IMR-90 (cell line): Measurements from ENCODE around the gene DMD. TPM values are rescaled to one million over a fixed set of nuclear protein-coding genes. Genes with fewer than 3 reads are reported as not detected.

ENCODE experiments used
- ATAC-seq: fragments of 200-7000 bp; cut with Tn5 transposase; 2 replicates; pipeline ENCODE4 v1.9.1; 2020; ENCODE audit warnings: low read depth, mild to moderate bottlenecking, moderate library complexity
- BruUV-seq: library from RNA; stranded (reverse); fragments of 400-500 nt; replicated peaks from 2 replicates; lab custom pipeline; 2021; lab: Mats Ljungman, UMichigan
- CTCF ChIA-PET: fragments of 300-600 bp; formaldehyde crosslinking; extraction: SDS; loops from one replicate; lab custom pipeline; 2021; ENCODE audit warnings: antibody characterized with exemption; lab: Yijun Ruan, JAX
- POLR2A ChIA-PET: fragments of 300-600 bp; sonication (Branson Sonifier 250); formaldehyde crosslinking; loops from one replicate; lab custom pipeline; 2022; ENCODE audit warnings: antibody characterized with exemption; ENCODE audit not compliant: unreplicated experiment; lab: Charles Lee
- DNase-seq: peaks from one replicate; pipeline ENCODE4 v3.0.0; 2013
- H2AFZ ChIP-seq: replicated peaks from 2 replicates; pipeline ENCODE3; 2013; ENCODE audit warnings: low read length, mild to moderate bottlenecking; ENCODE audit not compliant: poor library complexity
- H2AK5ac ChIP-seq: 2 replicates; pipeline ENCODE4 v1.6.1; 2013; ENCODE audit warnings: low read depth, low read length, inconsistent platforms
- H2AK9ac ChIP-seq: replicated peaks from 2 replicates; pipeline ENCODE3; 2013; ENCODE audit warnings: mild to moderate bottlenecking, low read depth, low read length, moderate library complexity; ENCODE audit not compliant: poor library complexity
- H2BK120ac ChIP-seq: 2 replicates; pipeline ENCODE4 v1.6.1; 2013; ENCODE audit warnings: low read depth, low read length, inconsistent platforms
- H2BK15ac ChIP-seq: 3 replicates; pipeline ENCODE4 v1.6.1; 2013; ENCODE audit warnings: low read depth, low read length, inconsistent platforms
- H2BK20ac ChIP-seq: 2 replicates; pipeline ENCODE4 v1.6.1; 2013; ENCODE audit warnings: low read depth, mild to moderate bottlenecking, inconsistent platforms, low read length, moderate library complexity
- H2BK5ac ChIP-seq: 2 replicates; pipeline ENCODE4 v1.6.1; 2013; ENCODE audit warnings: mild to moderate bottlenecking, low read depth, low read length, inconsistent platforms; ENCODE audit not compliant: poor library complexity, severe bottlenecking
- H3K14ac ChIP-seq: replicated peaks from 2 replicates; pipeline ENCODE4 v1.6.1; 2013; ENCODE audit warnings: low read depth, low read length, inconsistent platforms
- H3K18ac ChIP-seq: 2 replicates; pipeline ENCODE4 v1.6.1; 2013; ENCODE audit warnings: low read depth, low read length, control low read depth
- H3K23ac ChIP-seq: 2 replicates; pipeline ENCODE4 v1.6.1; 2013; ENCODE audit warnings: low read depth, low read length, inconsistent platforms
- H3K27ac ChIP-seq: 2 replicates; pipeline ENCODE4 v1.5.1; 2013; ENCODE audit warnings: mild to moderate bottlenecking, control low read depth, low read length; ENCODE audit not compliant: insufficient read depth
- H3K27me3 ChIP-seq: 2 replicates; pipeline ENCODE4 v1.6.1; 2013; ENCODE audit warnings: low read length; ENCODE audit not compliant: control insufficient read depth, insufficient read depth
- H3K36me3 ChIP-seq: 2 replicates; pipeline ENCODE4 v1.6.1; 2013; ENCODE audit warnings: low read length, mixed read lengths; ENCODE audit not compliant: control insufficient read depth, insufficient read depth
- H3K4ac ChIP-seq: 2 replicates; pipeline ENCODE4 v1.6.1; 2013; ENCODE audit warnings: low read depth, low read length, inconsistent platforms
- H3K4me1 ChIP-seq: 2 replicates; pipeline ENCODE4 v1.6.1; 2013; ENCODE audit warnings: low read length, mixed read lengths; ENCODE audit not compliant: control insufficient read depth, insufficient read depth
- H3K4me2 ChIP-seq: 2 replicates; pipeline ENCODE4 v1.6.1; 2013; ENCODE audit warnings: low read depth, mild to moderate bottlenecking, control low read depth, low read length, moderate library complexity
- H3K4me3 ChIP-seq: 2 replicates; pipeline ENCODE4 v1.5.1; 2013; ENCODE audit warnings: low read depth, mild to moderate bottlenecking, control low read depth, low read length, moderate library complexity; ENCODE audit not compliant: insufficient read depth
- H3K56ac ChIP-seq: 2 replicates; pipeline ENCODE4 v1.6.1; 2013; ENCODE audit warnings: low read length, inconsistent platforms; ENCODE audit not compliant: insufficient read depth; ENCODE audit errors: extremely low read depth
- H3K79me1 ChIP-seq, 2 experiments: 2 replicates each; pipeline ENCODE4 v1.6.1; 2013; ENCODE audit warnings: low read length in 2 of 2, inconsistent platforms in 1 of 2, low read depth in 1 of 2
- H3K9ac ChIP-seq: 2 replicates; pipeline ENCODE4 v1.6.1; 2013; ENCODE audit warnings: low read depth, low read length, control low read depth
- H3K9me1 ChIP-seq: 2 replicates; pipeline ENCODE4 v1.6.1; 2013; ENCODE audit warnings: low read length, inconsistent platforms; ENCODE audit not compliant: insufficient read depth
- H3K9me3 ChIP-seq: 2 replicates; pipeline ENCODE4 v1.6.1; 2013; ENCODE audit warnings: low read length; ENCODE audit not compliant: control insufficient read depth, insufficient read depth
- H4K20me1 ChIP-seq: 2 replicates; pipeline ENCODE4 v1.6.1; 2013; ENCODE audit warnings: low read length, inconsistent platforms; ENCODE audit not compliant: insufficient read depth
- H4K5ac ChIP-seq: 2 replicates; pipeline ENCODE4 v1.6.1; 2013; ENCODE audit warnings: mild to moderate bottlenecking, low read depth, low read length, control low read depth
- H4K8ac ChIP-seq, 2 experiments: 2 replicates each; pipeline ENCODE4 v1.6.1; 2013; ENCODE audit warnings: low read depth in 2 of 2, low read length in 2 of 2, control low read depth in 1 of 2, inconsistent platforms in 1 of 2
- H4K91ac ChIP-seq: 2 replicates; pipeline ENCODE4 v1.6.1; 2013; ENCODE audit warnings: low read depth, low read length, inconsistent platforms; ENCODE audit not compliant: insufficient read depth
- CTCF ChIP-seq: conservative IDR thresholded peaks from 2 replicates; pipeline ENCODE4 v1.5.1; 2012; ENCODE audit warnings: mild to moderate bottlenecking, low read depth, low read length, improper control_type of control experiment
- FOS ChIP-seq: fragments of 150-350 bp; IDR thresholded peaks from 2 replicates; pipeline ENCODE4 v1.6.1; 2016; ENCODE audit warnings: low read depth, low read length
- MAZ ChIP-seq: IDR thresholded peaks from 2 replicates; pipeline ENCODE4 v1.6.1; 2012; ENCODE audit warnings: low read depth, mild to moderate bottlenecking, low read length, improper control_type of control experiment, moderate library complexity, borderline replicate concordance
- MXI1 ChIP-seq: IDR thresholded peaks from 2 replicates; pipeline ENCODE4 v1.6.1; 2012; ENCODE audit warnings: low read depth, mild to moderate bottlenecking, low read length, moderate library complexity, borderline replicate concordance
- NFE2L2 ChIP-seq: fragments of 150-350 bp; IDR thresholded peaks from 2 replicates; pipeline ENCODE4 v1.6.1; 2016; ENCODE audit warnings: low read depth, mild to moderate bottlenecking, low read length
- POLR2A ChIP-seq: IDR thresholded peaks from 2 replicates; pipeline ENCODE4 v1.6.1; 2012; ENCODE audit warnings: mild to moderate bottlenecking, low read depth, low read length
- RCOR1 ChIP-seq: IDR thresholded peaks from 2 replicates; pipeline ENCODE4 v1.6.1; 2012; ENCODE audit warnings: mild to moderate bottlenecking, low read length, improper control_type of control experiment; ENCODE audit not compliant: insufficient replicate concordance
- RFX5 ChIP-seq: IDR thresholded peaks from 2 replicates; pipeline ENCODE4 v1.8.0; 2012; ENCODE audit warnings: low read depth, mild to moderate bottlenecking, low read length, moderate library complexity
- SMC3 ChIP-seq: fragments of 150-350 bp; IDR thresholded peaks from 2 replicates; pipeline ENCODE4 v1.6.1; 2016; ENCODE audit warnings: low read depth, mild to moderate bottlenecking, antibody characterized with exemption, low read length, moderate library complexity
- USF2 ChIP-seq: fragments of 150-350 bp; IDR thresholded peaks from 2 replicates; pipeline ENCODE4 v1.6.1; 2017; ENCODE audit warnings: mild to moderate bottlenecking, antibody characterized with exemption, low read length, low read depth
- WGBS, 2 experiments: methylation state at CpG; one replicate each; pipeline versions ENCODE4 v1.1.5 to v1.1.7; 2013; ENCODE audit warnings: missing lambda C conversion rate in 2 of 2; ENCODE audit not compliant: insufficient read length in 1 of 2; ENCODE audit errors: extremely low coverage in 2 of 2; 5-methylcytosine and 5-hydroxymethylcytosine counted together
- dilution Hi-C: fragments of 300-500 bp; cut with HindIII; formaldehyde crosslinking; loops from one replicate; pipeline ENCODE4 v1.14.3; 2018; ENCODE audit warnings: low sequenced_read_pairs; ENCODE audit not compliant: unreplicated experiment
- in situ Hi-C: fragments of 300-500 bp; cut with MboI; formaldehyde crosslinking; loops from 3 replicates; pipeline ENCODE4 v1.14.3; 2019; ENCODE audit warnings: low sequenced_read_pairs, inconsistent platforms, mixed read lengths
- intact Hi-C: fragments of 100-400 bp; cut with micrococcal nuclease; formaldehyde crosslinking; loops from 2 replicates; pipeline ENCODE4 v1.10.0; 2022
- polyA plus RNA-seq, 3 experiments: library from polyadenylated mRNA; depleted of rRNA; stranded (reverse); fragments of >200 nt; gene quantifications; 2 replicates each; pipeline ENCODE4 v1.2.3, GENCODE V29; 2012; ENCODE audit warnings: low replicate concordance in 1 of 3
- total RNA-seq: library from RNA; depleted of rRNA; stranded (reverse); fragments of >200 nt; gene quantifications from 2 replicates; pipeline ENCODE4 v1.2.3, GENCODE V29; 2012

Gene DMD
- total and polyA plus RNA-seq, 2 of the 4 experiments (the other 2 are of a cell fraction), result 6.6 to 11.8 TPM

- Histone ChIP-seq H4K91ac (no peak overlapping the region), H2AK5ac (no peak overlapping the region), H2BK15ac (no peak overlapping the region), H3K9ac (no peak overlapping the region), H3K4ac (no peak overlapping the region), H2AK9ac (no peak overlapping the region), H3K9me3 (no peaks in the 10 kb centered on the region), H3K36me3 (no peaks in the 10 kb centered on the region), H3K56ac (no peak overlapping the region), H3K27me3 (no peaks in the 10 kb centered on the region), H4K20me1 (no peaks in the 10 kb centered on the region), H2BK120ac (no peak overlapping the region), H3K27ac (no peak overlapping the region), H4K8ac (no peak overlapping the region), H3K18ac (no peak overlapping the region), H3K14ac (no peak overlapping the region), H3K9me1 (no peaks in the 10 kb centered on the region), H2BK5ac (no peak overlapping the region), H3K79me1 (no peaks in the 10 kb centered on the region), H2AFZ (no peak overlapping the region), H3K4me1 (no peaks in the 10 kb centered on the region), H3K4me2 (no peak overlapping the region), H3K4me3 (no peak overlapping the region), H3K23ac (no peak overlapping the region), H2BK20ac (no peak overlapping the region), H4K5ac (no peak overlapping the region)
- intact Hi-C loops, result no loop called here
- POLR2A ChIA-PET, result no interaction called here
- dilution Hi-C loops, result no loop called here
- CTCF ChIA-PET, result no interaction called here
- DNase-seq (no peak), ATAC-seq (no peak)
- BruUV-seq, result no TSS peak
- TF ChIP-seq FOS (no peak), MXI1 (no peak), POLR2A (no peak), RFX5 (no peak), MAZ (no peak), RCOR1 (no peak), NFE2L2 (no peak), SMC3 (no peak), CTCF (no peak), USF2 (no peak)
- in situ Hi-C loops, result no loop called here
- no CpG with 5 or more reads among the region's 6 CpGs for WGBS, 2 experiments
These were observed 1975.1 kb downstream of the DMD start for GRCh38 chrX:31236231-31236630.
